GM10248 (cell line): ENCODE results near the gene NEUROD6.

Source experiments
- CTCF ChIA-PET: fragments of 300-600 bp; sonication (Branson Sonifier 250); formaldehyde crosslinking; extraction: SDS; loops from one replicate; lab custom pipeline; 2021; ENCODE audit warnings: antibody characterized with exemption; lab: Yijun Ruan, JAX
- POLR2A ChIA-PET: fragments of 350-650 bp; sonication (Branson Sonifier 250); formaldehyde crosslinking; extraction: SDS; loops from one replicate; lab custom pipeline; 2020; ENCODE audit warnings: antibody characterized with exemption; lab: Yijun Ruan, JAX
- DNase-seq: peaks from one replicate; pipeline ENCODE4 v3.0.0; 2012; ENCODE audit errors: extremely low spot score
- CTCF ChIP-seq: IDR thresholded peaks from 2 replicates; pipeline ENCODE4 v1.5.1; 2012; ENCODE audit warnings: mild to moderate bottlenecking, low read depth; ENCODE audit errors: extremely low read depth, missing control alignments, control extremely low read depth

The NEUROD6 gene

DNA sequence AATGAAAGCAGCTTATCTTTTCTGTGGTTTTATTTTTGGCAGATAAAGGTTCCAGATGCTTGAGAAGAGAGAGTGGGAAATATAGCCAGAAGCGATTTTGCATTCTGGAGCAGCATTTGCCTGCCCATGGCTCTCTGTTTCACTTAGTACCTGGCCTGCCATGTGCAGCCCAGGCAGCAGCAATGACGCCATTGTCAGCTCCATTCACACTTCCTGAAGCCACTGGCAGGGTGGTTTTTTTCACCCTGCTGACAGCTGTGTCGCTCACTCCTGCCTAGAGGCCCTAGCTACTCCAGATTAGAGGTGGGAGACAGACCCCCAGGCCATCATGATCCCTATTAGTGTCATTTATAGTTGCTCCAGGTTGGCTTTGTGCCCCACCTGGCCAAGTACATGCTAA, 30.1 kb upstream of the NEUROD6 start:
- ChIA-PET POLR2A (no interaction called here), CTCF (interaction anchor here (1.2 kb wide), 1 partner anchor 109 kb away, joined by 3 read pairs; no protein-coding TSS in a partner anchor)
- no peak for TF ChIP-seq CTCF
- no peak for DNase-seq

DNA sequence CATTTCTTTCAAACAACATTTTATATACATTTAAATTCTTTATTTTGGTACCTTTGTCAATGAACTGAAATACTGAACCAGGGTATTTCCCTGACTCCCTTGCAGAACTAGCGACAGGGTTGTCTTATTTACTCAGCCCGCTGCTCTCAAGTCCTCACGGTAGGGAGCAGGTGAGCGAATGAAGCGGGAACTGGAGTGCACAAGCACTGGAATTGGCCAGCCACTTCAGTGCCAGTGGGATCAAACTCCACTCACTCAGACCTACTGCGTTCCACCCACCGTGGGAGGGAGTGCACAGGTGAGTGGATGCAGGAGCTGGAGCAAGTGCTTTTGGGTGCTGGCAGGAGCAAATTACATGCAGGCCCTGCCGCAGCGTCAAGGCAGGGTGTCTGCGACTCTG, 28.1 kb upstream of the NEUROD6 start:
- DNase-seq, result no peak
- ChIA-PET POLR2A (no interaction called here), CTCF (interaction anchor here (1.6 kb wide), 1 partner anchor 75 kb away, joined by 4 read pairs; no protein-coding TSS in a partner anchor)
- TF ChIP-seq CTCF, result no peak

DNA sequence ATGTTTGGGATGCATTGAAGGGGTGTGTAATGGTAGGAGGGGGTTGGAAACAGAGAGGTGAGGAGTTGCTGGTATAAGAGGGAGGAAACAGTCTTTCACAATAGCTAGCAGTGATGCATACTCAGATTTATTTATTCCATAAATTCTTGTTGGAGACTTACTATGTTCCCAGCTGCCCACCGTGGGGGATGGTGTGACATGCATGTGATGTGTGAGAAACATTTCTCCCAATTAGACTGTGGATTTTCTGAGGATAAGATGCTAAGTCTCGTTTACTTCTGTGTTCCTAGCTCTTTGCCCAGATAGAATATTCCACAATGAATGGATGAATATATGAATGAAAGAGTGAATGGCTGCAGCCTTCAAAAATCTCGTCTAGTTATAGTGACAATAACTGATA, 23.0 kb upstream of the NEUROD6 start:
- DNase-seq, result no peak
- ChIA-PET POLR2A (no interaction called here), CTCF (interaction anchor here (1.2 to 2.4 kb wide), 3 partner anchors 10 to 17 kb away, joined by 3 to 15 read pairs (median 4); no protein-coding TSS in a partner anchor)
- TF ChIP-seq CTCF, result no peak

DNA sequence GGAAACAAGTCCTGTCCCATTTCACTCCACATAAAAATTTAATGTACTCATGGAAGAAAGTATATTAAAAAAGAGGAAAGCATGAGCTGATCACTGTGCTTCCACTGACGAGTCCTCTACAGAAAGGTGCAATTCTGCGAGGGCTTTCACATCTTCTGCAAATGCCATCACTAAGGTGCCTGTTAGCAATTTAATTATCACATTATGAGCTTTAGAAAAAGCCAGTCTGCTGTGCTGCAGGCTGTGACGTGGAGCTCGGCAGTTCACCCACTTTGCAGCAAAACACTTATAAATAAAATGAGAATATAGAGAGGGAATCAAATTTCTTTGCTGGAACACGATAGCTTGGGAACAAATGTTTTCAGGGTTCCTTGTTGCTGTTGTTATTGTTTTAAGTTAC, 22.5 kb upstream of the NEUROD6 start:
- ChIA-PET CTCF (interaction anchor here (1.2 to 2.4 kb wide), 3 partner anchors 10 to 17 kb away, joined by 3 to 15 read pairs (median 4); no protein-coding TSS in a partner anchor), POLR2A (no interaction called here)
- TF ChIP-seq CTCF, result no peak
- no peak for DNase-seq

- DNase-seq, result no peak
- ChIA-PET CTCF (interaction anchor here (2.4 kb wide), 1 partner anchor 11 kb away, joined by 15 read pairs; no protein-coding TSS in a partner anchor), POLR2A (no interaction called here)
These were observed 21.9 kb upstream of the NEUROD6 start for GRCh38 chr7:31362401-31362800.

GRCh38 chr7:31358467-31358866, 17.9 kb upstream of the NEUROD6 start:
- POLR2A ChIA-PET, result no interaction called here
- CTCF ChIA-PET, result no interaction called here

More at GRCh38 chr7:31362401-31362800, 21.9 kb upstream of the NEUROD6 start:
- TF ChIP-seq CTCF, result no peak

More at GRCh38 chr7:31358467-31358866, 17.9 kb upstream of the NEUROD6 start:
- no peak for TF ChIP-seq CTCF
- DNase-seq, result no peak
